ENCODE measurements around the gene ACER2.
"Not testable (repeated sequence)": the region's sequence is repeated elsewhere in the genome, so short reads cannot be mapped to it uniquely, and the experiment has no call there.

ACER2 gene

GRCh38 chr9:19386502-19387044, 22.2 kb upstream of the ACER2 start:
- Mint-ChIP-seq H3K27ac (no peak overlapping the region), H3K27me3 (peaks cover 1% of the 10 kb centered on the region), H3K9me3 (ENCODE audit: low read depth) (no peaks in the 10 kb centered on the region), H3K4me1 (ENCODE audit: low read depth) (peaks cover 4% of the 10 kb centered on the region), H3K4me3 (no peak overlapping the region), H3K36me3 (no peaks in the 10 kb centered on the region)

- no peaks in the 10 kb centered on the region for H3K9me3 Mint-ChIP-seq (ENCODE audit: low read depth)
- H3K4me3 Mint-ChIP-seq: no peak overlapping the region
- no peaks in the 10 kb centered on the region for H3K36me3 Mint-ChIP-seq
- H3K4me1 Mint-ChIP-seq (ENCODE audit: low read depth): peaks cover under 1% of the 10 kb centered on the region
- no peak overlapping the region for H3K27ac Mint-ChIP-seq
- H3K27me3 Mint-ChIP-seq: peaks cover 1% of the 10 kb centered on the region
Observed at GRCh38 chr9:19387317-19387716, 21.5 kb upstream of the ACER2 start.

- H3K9me3 Mint-ChIP-seq (ENCODE audit: low read depth); H3K4me1 Mint-ChIP-seq (ENCODE audit: low read depth); H3K27me3 Mint-ChIP-seq; H3K27ac Mint-ChIP-seq; H3K36me3 Mint-ChIP-seq; H3K4me3 Mint-ChIP-seq: not testable (repeated sequence)
Observed at GRCh38 chr9:19389539-19389938, 19.3 kb upstream of the ACER2 start.

GRCh38 chr9:19397845-19398244, 11.0 kb upstream of the ACER2 start:
- H3K4me3 Mint-ChIP-seq: no peak overlapping the region
- H3K36me3 Mint-ChIP-seq: peaks cover 6% of the 10 kb centered on the region
- no peaks in the 10 kb centered on the region for H3K27me3 Mint-ChIP-seq
- H3K27ac Mint-ChIP-seq: no peak overlapping the region
- H3K9me3 Mint-ChIP-seq (ENCODE audit: low read depth): no peaks in the 10 kb centered on the region
- no peaks in the 10 kb centered on the region for H3K4me1 Mint-ChIP-seq (ENCODE audit: low read depth)

- H3K4me1 Mint-ChIP-seq (ENCODE audit: low read depth); H3K36me3 Mint-ChIP-seq; H3K9me3 Mint-ChIP-seq (ENCODE audit: low read depth); H3K4me3 Mint-ChIP-seq; H3K27ac Mint-ChIP-seq; H3K27me3 Mint-ChIP-seq: not testable (repeated sequence)
Observed at GRCh38 chr9:19403231-19403630, 5.6 kb upstream of the ACER2 start.

GRCh38 chr9:19404283-19405075, 4.3 kb upstream of the ACER2 start:
- Mint-ChIP-seq H3K4me3 (no peak overlapping the region), H3K27ac (no peak overlapping the region), H3K9me3 (ENCODE audit: low read depth) (no peaks in the 10 kb centered on the region), H3K36me3 (peaks cover 6% of the 10 kb centered on the region), H3K27me3 (no peaks in the 10 kb centered on the region), H3K4me1 (ENCODE audit: low read depth) (peaks cover 3% of the 10 kb centered on the region)

- Mint-ChIP-seq H3K27ac (peak overlapping the region; percentile 66), H3K36me3 (peaks cover 6% of the 10 kb centered on the region), H3K4me3 (no peak overlapping the region), H3K4me1 (ENCODE audit: low read depth) (peaks cover 10% of the 10 kb centered on the region), H3K9me3 (ENCODE audit: low read depth) (no peaks in the 10 kb centered on the region), H3K27me3 (no peaks in the 10 kb centered on the region)
Observed at GRCh38 chr9:19405771-19406170, 3.0 kb upstream of the ACER2 start.

GRCh38 chr9:19408316-19408692, 505 bp upstream of the ACER2 start:
- Mint-ChIP-seq H3K27ac (no peak overlapping the region), H3K9me3 (ENCODE audit: low read depth) (no peaks in the 10 kb centered on the region), H3K36me3 (peaks cover 2% of the 10 kb centered on the region), H3K27me3 (no peaks in the 10 kb centered on the region), H3K4me1 (ENCODE audit: low read depth) (peaks cover 13% of the 10 kb centered on the region), H3K4me3 (peak overlapping the region; percentile 94)

- Mint-ChIP-seq H3K27me3 (no peaks in the 10 kb centered on the region), H3K27ac (peak overlapping the region; percentile 22), H3K4me1 (ENCODE audit: low read depth) (peaks cover 13% of the 10 kb centered on the region), H3K36me3 (peaks cover 2% of the 10 kb centered on the region), H3K4me3 (peak overlapping the region; percentile 94), H3K9me3 (ENCODE audit: low read depth) (no peaks in the 10 kb centered on the region)
Observed at GRCh38 chr9:19409401-19410194, 789 bp downstream of the ACER2 start.

- H3K36me3 Mint-ChIP-seq: peaks cover 2% of the 10 kb centered on the region
- H3K9me3 Mint-ChIP-seq (ENCODE audit: low read depth): no peaks in the 10 kb centered on the region
- peaks cover 13% of the 10 kb centered on the region for H3K4me1 Mint-ChIP-seq (ENCODE audit: low read depth)
- H3K27me3 Mint-ChIP-seq: no peaks in the 10 kb centered on the region
- no peak overlapping the region for H3K27ac Mint-ChIP-seq
- peak overlapping the region; percentile 94 for H3K4me3 Mint-ChIP-seq
Observed at GRCh38 chr9:19410195-19410503, 1.3 kb downstream of the ACER2 start.

- Mint-ChIP-seq H3K36me3 (peaks cover 2% of the 10 kb centered on the region), H3K4me1 (ENCODE audit: low read depth) (peaks cover 13% of the 10 kb centered on the region), H3K27ac (no peak overlapping the region), H3K9me3 (ENCODE audit: low read depth) (no peaks in the 10 kb centered on the region), H3K4me3 (no peak overlapping the region), H3K27me3 (no peaks in the 10 kb centered on the region)
Observed at GRCh38 chr9:19410594-19410993, 1.8 kb downstream of the ACER2 start.

- H3K36me3 Mint-ChIP-seq: peaks cover 4% of the 10 kb centered on the region
- no peak overlapping the region for H3K27ac Mint-ChIP-seq
- H3K27me3 Mint-ChIP-seq: no peaks in the 10 kb centered on the region
- H3K4me3 Mint-ChIP-seq: no peak overlapping the region
- H3K4me1 Mint-ChIP-seq (ENCODE audit: low read depth): peaks cover 13% of the 10 kb centered on the region
- no peaks in the 10 kb centered on the region for H3K9me3 Mint-ChIP-seq (ENCODE audit: low read depth)
Observed at GRCh38 chr9:19411316-19411715, 2.5 kb downstream of the ACER2 start.

- H3K27ac Mint-ChIP-seq; H3K27me3 Mint-ChIP-seq; H3K36me3 Mint-ChIP-seq; H3K9me3 Mint-ChIP-seq (ENCODE audit: low read depth); H3K4me3 Mint-ChIP-seq: not testable (repeated sequence)
- peaks cover 12% of the 10 kb centered on the region for H3K4me1 Mint-ChIP-seq (ENCODE audit: low read depth)
Observed at GRCh38 chr9:19413456-19413855, 4.6 kb downstream of the ACER2 start.

- Mint-ChIP-seq H3K36me3 (peaks cover 8% of the 10 kb centered on the region), H3K27ac (no peak overlapping the region), H3K4me3 (no peak overlapping the region), H3K9me3 (ENCODE audit: low read depth) (no peaks in the 10 kb centered on the region), H3K27me3 (no peaks in the 10 kb centered on the region), H3K4me1 (ENCODE audit: low read depth) (peaks cover 2% of the 10 kb centered on the region)
Observed at GRCh38 chr9:19416143-19416542, 7.3 kb downstream of the ACER2 start.

- Mint-ChIP-seq H3K4me3 (no peak overlapping the region), H3K4me1 (ENCODE audit: low read depth) (no peaks in the 10 kb centered on the region), H3K27me3 (no peaks in the 10 kb centered on the region), H3K36me3 (peaks cover 3% of the 10 kb centered on the region), H3K27ac (no peak overlapping the region), H3K9me3 (ENCODE audit: low read depth) (no peaks in the 10 kb centered on the region)
Observed at GRCh38 chr9:19420877-19421276, 12.1 kb downstream of the ACER2 start.
